Fibroblast of lung (primary cell): ENCODE results near the gene ZDHHC20. TPM values are rescaled to one million over a fixed set of nuclear protein-coding genes. Genes with fewer than 3 reads are reported as not detected.

Experiments
- DNase-seq, 2 donors: peaks; one replicate each; pipeline versions ENCODE4 v3.0.0 to v3.0.0-alpha.2; 2010; ENCODE audit warnings: low read depth in 2 of 2
- H2AFZ ChIP-seq: 2 replicates; pipeline ENCODE4 v1.5.1; 2012; ENCODE audit warnings: low read length, control low read depth, inconsistent platforms
- H3K27ac ChIP-seq: 2 replicates; pipeline ENCODE4 v1.5.1; 2011; ENCODE audit warnings: low read length, control low read depth; ENCODE audit not compliant: insufficient read depth
- H3K27me3 ChIP-seq: 2 replicates; pipeline ENCODE4 v1.5.1; 2011; ENCODE audit warnings: mild to moderate bottlenecking, low read length; ENCODE audit not compliant: control insufficient read depth, insufficient read depth
- H3K36me3 ChIP-seq: 2 replicates; pipeline ENCODE4 v1.5.1; 2011; ENCODE audit warnings: low read length; ENCODE audit not compliant: control insufficient read depth, insufficient read depth
- H3K4me1 ChIP-seq: 2 replicates; pipeline ENCODE4 v1.5.1; 2011; ENCODE audit warnings: low read length; ENCODE audit not compliant: control insufficient read depth, insufficient read depth; ENCODE audit errors: extremely low read depth
- H3K4me2 ChIP-seq: 2 replicates; pipeline ENCODE4 v1.5.1; 2011; ENCODE audit warnings: low read length, control low read depth; ENCODE audit not compliant: insufficient read depth; ENCODE audit errors: extremely low read depth
- H3K4me3 ChIP-seq, 4 experiments: fragments of 200-600 bp in 1 of 4; sonication (generic) in 1 of 4; replicated peaks in 1 of 4; 2 replicates each; pipeline ENCODE4 v1.5.1; 2011 to 2016; ENCODE audit warnings: low read length in 4 of 4, low read depth in 3 of 4, mild to moderate bottlenecking in 3 of 4, control low read depth in 2 of 4, inconsistent platforms in 1 of 4, mixed read lengths in 1 of 4; ENCODE audit not compliant: insufficient read depth in 1 of 4; ENCODE audit errors: control extremely low read depth in 1 of 4
- H3K79me2 ChIP-seq: 2 replicates; pipeline ENCODE4 v1.5.1; 2012; ENCODE audit warnings: mild to moderate bottlenecking, low read length, inconsistent platforms; ENCODE audit not compliant: control insufficient read depth, insufficient read depth
- H3K9ac ChIP-seq: 2 replicates; pipeline ENCODE4 v1.5.1; 2011; ENCODE audit warnings: mild to moderate bottlenecking, low read length, control low read depth; ENCODE audit not compliant: insufficient read depth
- H3K9me3 ChIP-seq: 2 replicates; pipeline ENCODE4 v1.5.1; 2012; ENCODE audit warnings: low read depth, low read length; ENCODE audit not compliant: control insufficient read depth, insufficient read depth
- H4K20me1 ChIP-seq: 2 replicates; pipeline ENCODE4 v1.5.1; 2011; ENCODE audit warnings: low read length; ENCODE audit not compliant: control insufficient read depth, insufficient read depth; ENCODE audit errors: extremely low read depth
- CTCF ChIP-seq, 2 donors: IDR thresholded peaks in 1 of 2; conservative IDR thresholded peaks in 1 of 2; 1 replicate in 1 of 2; 2 replicates in 1 of 2; pipeline ENCODE4 v1.5.1; 2011 to 2012; ENCODE audit warnings: low read length in 2 of 2, control low read depth in 1 of 2, inconsistent platforms in 1 of 2, low read depth in 1 of 2, mild to moderate bottlenecking in 1 of 2
- EZH2 ChIP-seq: IDR thresholded peaks from 2 replicates; pipeline ENCODE4 v1.5.1; 2012; ENCODE audit warnings: low read length, control low read depth, mild to moderate bottlenecking; ENCODE audit errors: missing control alignments
- polyA plus RNA-seq, 2 donors: library from polyadenylated mRNA; depleted of rRNA in 1 of 2; stranded (reverse) in 1 of 2; unstranded in 1 of 2; fragments of >200 nt; gene quantifications; 2 replicates each; pipeline ENCODE4 v1.2.1, GENCODE V29; 2011 to 2012; ENCODE audit warnings: missing spikeins in 1 of 2
- total RNA-seq: library from RNA; depleted of rRNA; stranded (reverse); fragments of >200 nt; gene quantifications from 2 replicates; pipeline ENCODE4 v1.2.1, GENCODE V29; 2014

ZDHHC20 gene
- total and polyA plus RNA-seq, 2 donors (not counting 1 experiment from before 2014, with no cell fraction given), result 69.3 to 81.6 TPM

GRCh38 chr13:21463424-21463823 lies 4.3 kb upstream of the ZDHHC20 start:
- no peak overlapping the region for H2AFZ ChIP-seq
- peaks cover 2% of the 10 kb centered on the region for H3K79me2 ChIP-seq
- H3K9me3 ChIP-seq, result no peaks in the 10 kb centered on the region
- H3K9ac ChIP-seq, result no peak overlapping the region
- no peaks in the 10 kb centered on the region for H4K20me1 ChIP-seq
- no peak overlapping the region for H3K4me3 ChIP-seq
- no peaks in the 10 kb centered on the region for H3K4me1 ChIP-seq
- no peaks in the 10 kb centered on the region for H3K27me3 ChIP-seq
- no peak for DNase-seq
- TF ChIP-seq EZH2 (no peak), CTCF (conservative IDR thresholded peaks at IDR 0.05 in 1 of 2, IDR thresholded peaks at IDR 0.05 in 1 of 2; ENCODE audit: low read depth in 1 of 2, low read length in 2 of 2) (no peak)
- H3K27ac ChIP-seq, result no peak overlapping the region
- H3K36me3 ChIP-seq, result no peaks in the 10 kb centered on the region
- no peak overlapping the region for H3K4me2 ChIP-seq

GRCh38 chr13:21461131-21461530 lies 2.0 kb upstream of the ZDHHC20 start:
- H3K9ac ChIP-seq, result no peak overlapping the region
- H3K27ac ChIP-seq, result no peak overlapping the region
- no peak overlapping the region for H2AFZ ChIP-seq
- DNase-seq, result no peak
- H3K36me3 ChIP-seq, result no peaks in the 10 kb centered on the region
- no peaks in the 10 kb centered on the region for H3K4me1 ChIP-seq
- no peak overlapping the region for H3K4me2 ChIP-seq
- H3K4me3 ChIP-seq, result no peak overlapping the region
- no peaks in the 10 kb centered on the region for H3K27me3 ChIP-seq
- TF ChIP-seq CTCF (conservative IDR thresholded peaks at IDR 0.05 in 1 of 2, IDR thresholded peaks at IDR 0.05 in 1 of 2; ENCODE audit: low read depth in 1 of 2, low read length in 2 of 2), result no peak
- no peak for TF ChIP-seq EZH2
- H3K9me3 ChIP-seq, result no peaks in the 10 kb centered on the region
- H4K20me1 ChIP-seq, result no peaks in the 10 kb centered on the region
- peaks cover 22% of the 10 kb centered on the region for H3K79me2 ChIP-seq

GRCh38 chr13:21458451-21458812 lies 671 bp downstream of the ZDHHC20 start:
- H3K27ac ChIP-seq, result peak overlapping the region; percentile 87

More at GRCh38 chr13:21458451-21458812, 671 bp downstream of the ZDHHC20 start:
- DNase-seq, result no peak
- H4K20me1 ChIP-seq, result no peaks in the 10 kb centered on the region
- H3K4me3 ChIP-seq, result peak overlapping the region; percentile 77 to 95 (median 90)
- H3K4me2 ChIP-seq, result peak overlapping the region; percentile 95
- H3K36me3 ChIP-seq, result no peaks in the 10 kb centered on the region
- no peaks in the 10 kb centered on the region for H3K27me3 ChIP-seq
- no peak for TF ChIP-seq CTCF (conservative IDR thresholded peaks at IDR 0.05 in 1 of 2, IDR thresholded peaks at IDR 0.05 in 1 of 2; ENCODE audit: low read depth in 1 of 2, low read length in 2 of 2)
- no peak for TF ChIP-seq EZH2
- peak overlapping the region; percentile 91 for H3K9ac ChIP-seq
- H3K4me1 ChIP-seq, result no peaks in the 10 kb centered on the region
- H2AFZ ChIP-seq, result peak overlapping the region; percentile 50
- no peaks in the 10 kb centered on the region for H3K9me3 ChIP-seq
- peaks cover 28% of the 10 kb centered on the region for H3K79me2 ChIP-seq
